Type B pancreatic cell (in vitro differentiated cells): ENCODE data around the gene AOPEP. TPM values are rescaled to one million over a fixed set of nuclear protein-coding genes. Genes with fewer than 3 reads are reported as not detected.
"Not testable (repeated sequence)": the region's sequence is repeated elsewhere in the genome, so short reads cannot be mapped to it uniquely, and the experiment has no call there.

Experiments used
- DNase-seq: peaks from one replicate; pipeline ENCODE4 v3.0.0; 2021; ENCODE audit warnings: mixed read lengths; ENCODE audit not compliant: unreplicated experiment; ENCODE audit errors: extremely low spot score
- H3K27ac Mint-ChIP-seq: 2 replicates; pipeline ENCODE4 v1.8.0; 2021; ENCODE audit warnings: mild to moderate bottlenecking, mixed read lengths
- H3K27me3 Mint-ChIP-seq: 2 replicates; pipeline ENCODE4 v1.8.0; 2021; ENCODE audit warnings: mixed read lengths
- H3K36me3 Mint-ChIP-seq: 2 replicates; pipeline ENCODE4 v1.8.0; 2021; ENCODE audit warnings: mixed read lengths
- H3K4me1 Mint-ChIP-seq: one replicate; pipeline ENCODE4 v1.8.0; 2021; ENCODE audit warnings: mixed read lengths; ENCODE audit not compliant: unreplicated experiment
- H3K4me3 Mint-ChIP-seq: 2 replicates; pipeline ENCODE4 v1.8.0; 2021; ENCODE audit warnings: mild to moderate bottlenecking, mixed read lengths
- H3K9me3 Mint-ChIP-seq: 2 replicates; pipeline ENCODE4 v1.8.0; 2021; ENCODE audit warnings: mixed read lengths
- CTCF ChIP-seq: fragments of 200-600 bp; sonication (generic); conservative IDR thresholded peaks from 2 replicates; pipeline ENCODE4 v1.5.0; 2021; ENCODE audit warnings: antibody characterized with exemption, mild to moderate bottlenecking
- total RNA-seq: library from RNA; stranded (reverse); gene quantifications from 2 replicates; pipeline ENCODE4 v1.2.1, GENCODE V29; 2021; ENCODE audit warnings: low replicate concordance

Gene AOPEP
- total RNA-seq, 1 donor from 2014 or later: 89.3 TPM

GRCh38 chr9:94826644-94827410 is 100.3 kb downstream of the AOPEP start:
- DNase-seq: no peak
- Mint-ChIP-seq H3K4me1 (peaks cover 49% of the 10 kb centered on the region), H3K27ac (peak overlapping the region; percentile 54), H3K36me3 (peaks cover 38% of the 10 kb centered on the region), H3K9me3 (peaks cover 4% of the 10 kb centered on the region), H3K4me3 (no peak overlapping the region), H3K27me3 (no peaks in the 10 kb centered on the region)
- no peak for TF ChIP-seq CTCF

GRCh38 chr9:94827584-94828304 is 101.2 kb downstream of the AOPEP start:
- no peak for TF ChIP-seq CTCF
- H3K27ac Mint-ChIP-seq: peak overlapping the region; percentile 47
- DNase-seq: no peak
- H3K36me3 Mint-ChIP-seq: peaks cover 40% of the 10 kb centered on the region
- H3K4me3 Mint-ChIP-seq: peak overlapping the region; percentile 27
- peaks cover 4% of the 10 kb centered on the region for H3K9me3 Mint-ChIP-seq
- no peaks in the 10 kb centered on the region for H3K27me3 Mint-ChIP-seq
- H3K4me1 Mint-ChIP-seq: peaks cover 46% of the 10 kb centered on the region

- Mint-ChIP-seq H3K9me3 (no peaks in the 10 kb centered on the region), H3K27ac (no peak overlapping the region), H3K36me3 (peaks cover 41% of the 10 kb centered on the region), H3K4me1 (peaks cover 35% of the 10 kb centered on the region), H3K27me3 (no peaks in the 10 kb centered on the region), H3K4me3 (no peak overlapping the region)
- no peak for DNase-seq
- no peak for TF ChIP-seq CTCF
Observed at GRCh38 chr9:94829380-94830070, 103.0 kb downstream of the AOPEP start.

- H3K27ac Mint-ChIP-seq, H3K9me3 Mint-ChIP-seq, H3K27me3 Mint-ChIP-seq, DNase-seq: not testable (repeated sequence)
- peaks cover 39% of the 10 kb centered on the region for H3K36me3 Mint-ChIP-seq
- H3K4me3 Mint-ChIP-seq: peak overlapping the region; percentile 12
- H3K4me1 Mint-ChIP-seq: peaks cover 29% of the 10 kb centered on the region
Observed at GRCh38 chr9:94830071-94830604, 103.6 kb downstream of the AOPEP start.

GRCh38 chr9:94833802-94834201 is 107.3 kb downstream of the AOPEP start:
- no peak for TF ChIP-seq CTCF
- Mint-ChIP-seq H3K9me3 (peaks cover 10% of the 10 kb centered on the region), H3K36me3 (peaks cover 32% of the 10 kb centered on the region), H3K27me3 (no peaks in the 10 kb centered on the region), H3K27ac (no peak overlapping the region), H3K4me3 (no peak overlapping the region), H3K4me1 (no peaks in the 10 kb centered on the region)
- no peak for DNase-seq
